CD4-positive, alpha-beta memory T cell (primary cell): ENCODE measurements around the gene LRRC3. TPM values are rescaled to one million over a fixed set of nuclear protein-coding genes. Genes with fewer than 3 reads are reported as not detected.
A peak's percentile ranks its signal among the peaks of the same experiment; 100 is the strongest.

ENCODE experiments used
- CTCF ChIA-PET: fragments of 350-600 bp; sonication (Branson Sonifier 250); formaldehyde crosslinking; loops from one replicate; lab custom pipeline; 2021; ENCODE audit warnings: inconsistent platforms; ENCODE audit not compliant: partially characterized antibody; lab: Charles Lee
- POLR2A ChIA-PET: fragments of 350-600 bp; sonication (Branson Sonifier 250); formaldehyde crosslinking; loops from one replicate; lab custom pipeline; 2021; ENCODE audit not compliant: partially characterized antibody; lab: Charles Lee
- DNase-seq, 5 donors: peaks; one replicate each; pipeline versions ENCODE4 v3.0.0 to v3.0.0-alpha.2; 2020 to 2022; ENCODE audit warnings: mixed read lengths in 1 of 5
- H3K27ac ChIP-seq: one replicate; pipeline ENCODE4 v1.7.0; 2013; ENCODE audit warnings: low read depth, low read length
- H3K27me3 ChIP-seq: 2 replicates; pipeline ENCODE4 v1.7.0; 2013; ENCODE audit warnings: mild to moderate bottlenecking, low read length, moderate library complexity; ENCODE audit not compliant: insufficient read depth
- H3K36me3 ChIP-seq: 2 replicates; pipeline ENCODE4 v1.7.0; 2013; ENCODE audit warnings: mild to moderate bottlenecking, low read length, moderate library complexity; ENCODE audit not compliant: insufficient read depth
- H3K4me1 ChIP-seq: 2 replicates; pipeline ENCODE4 v1.7.0; 2013; ENCODE audit warnings: mild to moderate bottlenecking, low read length, moderate library complexity; ENCODE audit not compliant: insufficient read depth
- H3K4me3 ChIP-seq, 2 donors: one replicate each; pipeline ENCODE4 v1.7.0; 2013; ENCODE audit warnings: low read length in 2 of 2, mild to moderate bottlenecking in 1 of 2
- H3K9me3 ChIP-seq, 2 donors: one replicate each; pipeline ENCODE4 v1.7.0; 2013; ENCODE audit warnings: low read length in 2 of 2, control low read depth in 1 of 2; ENCODE audit not compliant: control insufficient read depth in 1 of 2
- H3K27ac Mint-ChIP-seq, 7 donors: one replicate each; pipeline ENCODE4 v1.8.0; 2020 to 2021; ENCODE audit warnings: mixed read lengths in 7 of 7, mild to moderate bottlenecking in 6 of 7, inconsistent platforms in 3 of 7, moderate library complexity in 3 of 7
- H3K27me3 Mint-ChIP-seq, 2 donors: one replicate each; pipeline ENCODE4 v1.8.0; 2020 to 2021; ENCODE audit warnings: mixed read lengths in 2 of 2
- H3K36me3 Mint-ChIP-seq, 2 donors: one replicate each; pipeline ENCODE4 v1.8.0; 2020 to 2021; ENCODE audit warnings: mixed read lengths in 2 of 2, inconsistent platforms in 1 of 2, mild to moderate bottlenecking in 1 of 2
- H3K4me1 Mint-ChIP-seq, 4 donors: one replicate each; pipeline ENCODE4 v1.8.0; 2020 to 2021; ENCODE audit warnings: mixed read lengths in 4 of 4, mild to moderate bottlenecking in 1 of 4
- H3K4me3 Mint-ChIP-seq, 8 donors: one replicate each; pipeline ENCODE4 v1.8.0; 2020 to 2021; ENCODE audit warnings: mixed read lengths in 8 of 8, mild to moderate bottlenecking in 7 of 8, moderate library complexity in 6 of 8, inconsistent platforms in 3 of 8
- H3K9me3 Mint-ChIP-seq, 8 donors: one replicate each; pipeline ENCODE4 v1.8.0; 2020 to 2021; ENCODE audit warnings: mixed read lengths in 8 of 8, mild to moderate bottlenecking in 5 of 8, inconsistent platforms in 3 of 8, moderate library complexity in 1 of 8
- intact Hi-C: fragments of 100-400 bp; cut with micrococcal nuclease; formaldehyde crosslinking; loops from one replicate; pipeline ENCODE4 v1.15.1; 2023
- polyA plus RNA-seq, 2 donors: library from polyadenylated mRNA; unstranded; fragments of 300-500 nt; fragmentation: Illumina TruSeq; gene quantifications; one replicate each; pipeline ENCODE4 v1.2.3, GENCODE V29; 2021
- total RNA-seq, 2 experiments: library from RNA; stranded (reverse); gene quantifications; one replicate each; pipeline ENCODE4 v1.2.3, GENCODE V29; 2021

The LRRC3 gene
- total and polyA plus RNA-seq, 4 experiments from 2014 or later: 0.11 to 1.5 (median 1.0) TPM

GRCh38 chr21:44461464-44462001 lies 6.2 kb downstream of the LRRC3 start:
- Histone ChIP-seq H3K4me3 (no peak overlapping the region), H3K36me3 (no peaks in the 10 kb centered on the region), H3K27me3 (no peaks in the 10 kb centered on the region), H3K27ac (no peak overlapping the region), H3K9me3 (no peaks in the 10 kb centered on the region), H3K4me1 (peaks cover under 1% of the 10 kb centered on the region)
- H3K4me3 Mint-ChIP-seq: no peak overlapping the region
- H3K36me3 Mint-ChIP-seq: no peaks in the 10 kb centered on the region
- no peak overlapping the region for H3K27ac Mint-ChIP-seq
- intact Hi-C loops: no loop called here
- DNase-seq: no peak
- H3K4me1 Mint-ChIP-seq: peaks cover 0 to 4% (median 1%) of the 10 kb centered on the region in 4 donors
- CTCF ChIA-PET: no interaction called here
- no peaks in the 10 kb centered on the region for H3K9me3 Mint-ChIP-seq
- no peaks in the 10 kb centered on the region for H3K27me3 Mint-ChIP-seq
- POLR2A ChIA-PET: no interaction called here

GRCh38 chr21:44462086-44462833 lies 7.0 kb downstream of the LRRC3 start:
- no peak overlapping the region for H3K27ac Mint-ChIP-seq
- H3K9me3 Mint-ChIP-seq: no peaks in the 10 kb centered on the region
- H3K27me3 Mint-ChIP-seq: no peaks in the 10 kb centered on the region
- no peak overlapping the region for H3K4me3 Mint-ChIP-seq
- intact Hi-C loops: no loop called here
- Histone ChIP-seq H3K36me3 (no peaks in the 10 kb centered on the region), H3K4me1 (no peaks in the 10 kb centered on the region), H3K27me3 (no peaks in the 10 kb centered on the region), H3K9me3 (no peaks in the 10 kb centered on the region), H3K27ac (no peak overlapping the region), H3K4me3 (no peak overlapping the region)
- peaks cover 0 to 2% (median 0%) of the 10 kb centered on the region in 4 donors for H3K4me1 Mint-ChIP-seq
- ChIA-PET CTCF (no interaction called here), POLR2A (no interaction called here)
- no peak for DNase-seq
- no peaks in the 10 kb centered on the region for H3K36me3 Mint-ChIP-seq

GRCh38 chr21:44462834-44463200 lies 7.5 kb downstream of the LRRC3 start:
- Mint-ChIP-seq H3K4me3 (no peak overlapping the region), H3K36me3 (no peaks in the 10 kb centered on the region), H3K27me3 (no peaks in the 10 kb centered on the region), H3K9me3 (no peaks in the 10 kb centered on the region), H3K27ac (no peak overlapping the region), H3K4me1 (peaks cover 0 to 2% (median 0%) of the 10 kb centered on the region in 4 donors)
- Histone ChIP-seq H3K27me3 (no peaks in the 10 kb centered on the region), H3K27ac (no peak overlapping the region), H3K9me3 (no peaks in the 10 kb centered on the region), H3K36me3 (no peaks in the 10 kb centered on the region), H3K4me1 (no peaks in the 10 kb centered on the region), H3K4me3 (no peak overlapping the region)
- intact Hi-C loops: no loop called here
- POLR2A ChIA-PET: no interaction called here
- CTCF ChIA-PET: no interaction called here
- DNase-seq: no peak

GRCh38 chr21:44463724-44464123 lies 8.4 kb downstream of the LRRC3 start:
- H3K4me3 ChIP-seq: no peak overlapping the region
- DNase-seq: no peak
- ChIA-PET CTCF (no interaction called here), POLR2A (no interaction called here)
- H3K27me3 ChIP-seq: no peaks in the 10 kb centered on the region
- H3K4me1 Mint-ChIP-seq: peaks cover 0 to 2% (median 0%) of the 10 kb centered on the region in 4 donors
- intact Hi-C loops: no loop called here
- no peak overlapping the region for H3K27ac ChIP-seq
- H3K36me3 ChIP-seq: no peaks in the 10 kb centered on the region
- H3K27ac Mint-ChIP-seq: peak overlapping the region in 1 of 7 donors; percentile 9
- no peaks in the 10 kb centered on the region for H3K4me1 ChIP-seq
- no peaks in the 10 kb centered on the region for H3K9me3 Mint-ChIP-seq
- H3K9me3 ChIP-seq: no peaks in the 10 kb centered on the region
- no peaks in the 10 kb centered on the region for H3K36me3 Mint-ChIP-seq
- no peaks in the 10 kb centered on the region for H3K27me3 Mint-ChIP-seq
- H3K4me3 Mint-ChIP-seq: no peak overlapping the region

- Mint-ChIP-seq H3K4me1 (peaks cover 0 to 2% (median 0%) of the 10 kb centered on the region in 4 donors), H3K27me3 (no peaks in the 10 kb centered on the region), H3K27ac (no peak overlapping the region), H3K9me3 (no peaks in the 10 kb centered on the region), H3K4me3 (no peak overlapping the region), H3K36me3 (no peaks in the 10 kb centered on the region)
- Histone ChIP-seq H3K4me1 (no peaks in the 10 kb centered on the region), H3K27ac (no peak overlapping the region), H3K36me3 (no peaks in the 10 kb centered on the region), H3K27me3 (no peaks in the 10 kb centered on the region), H3K9me3 (no peaks in the 10 kb centered on the region), H3K4me3 (no peak overlapping the region)
- ChIA-PET POLR2A (no interaction called here), CTCF (no interaction called here)
- no peak for DNase-seq
- intact Hi-C loops: no loop called here
Measured at GRCh38 chr21:44464351-44464750, 9.0 kb downstream of the LRRC3 start.

GRCh38 chr21:44466351-44466954 lies 11.1 kb downstream of the LRRC3 start:
- H3K27me3 Mint-ChIP-seq: peaks cover 0 to 1% of the 10 kb centered on the region in 2 donors
- Histone ChIP-seq H3K27me3 (no peaks in the 10 kb centered on the region), H3K4me1 (no peaks in the 10 kb centered on the region), H3K27ac (no peak overlapping the region), H3K4me3 (no peak overlapping the region), H3K36me3 (no peaks in the 10 kb centered on the region), H3K9me3 (no peaks in the 10 kb centered on the region)
- intact Hi-C loops: no loop called here
- peaks cover 0 to 2% (median 0%) of the 10 kb centered on the region in 4 donors for H3K4me1 Mint-ChIP-seq
- ChIA-PET CTCF (no interaction called here), POLR2A (no interaction called here)
- no peak overlapping the region for H3K27ac Mint-ChIP-seq
- no peak overlapping the region for H3K4me3 Mint-ChIP-seq
- H3K9me3 Mint-ChIP-seq: peaks cover 0 to 3% (median 0%) of the 10 kb centered on the region in 8 donors
- no peaks in the 10 kb centered on the region for H3K36me3 Mint-ChIP-seq
- no peak for DNase-seq

- Mint-ChIP-seq H3K4me3 (no peak overlapping the region), H3K27me3 (peaks cover 1 to 2% of the 10 kb centered on the region in 2 donors)
- CTCF ChIA-PET: no interaction called here
Measured at GRCh38 chr21:44466996-44467858, 11.9 kb downstream of the LRRC3 start.

More at GRCh38 chr21:44466996-44467858, 11.9 kb downstream of the LRRC3 start:
- no peak overlapping the region for H3K27ac ChIP-seq
- no peak for DNase-seq
- no peaks in the 10 kb centered on the region for H3K36me3 ChIP-seq
- no peaks in the 10 kb centered on the region for H3K4me1 ChIP-seq
- Mint-ChIP-seq H3K27ac (no peak overlapping the region), H3K36me3 (no peaks in the 10 kb centered on the region), H3K4me1 (peaks cover 0 to 2% (median 0%) of the 10 kb centered on the region in 4 donors), H3K9me3 (peaks cover 0 to 3% (median 0%) of the 10 kb centered on the region in 8 donors)
- H3K9me3 ChIP-seq: no peaks in the 10 kb centered on the region
- no peaks in the 10 kb centered on the region for H3K27me3 ChIP-seq
- no peak overlapping the region for H3K4me3 ChIP-seq
- POLR2A ChIA-PET: no interaction called here
- intact Hi-C loops: no loop called here
